Measurements from ENCODE around the gene CHIT1. TPM values are rescaled to one million over a fixed set of nuclear protein-coding genes. Genes with fewer than 3 reads are reported as not detected.
"Not testable (repeated sequence)": the region's sequence is repeated elsewhere in the genome, so short reads cannot be mapped to it uniquely, and the experiment has no call there.

CHIT1 gene
- total RNA-seq, 1 experiment from 2014 or later = not detected

GRCh38 chr1:203266140-203266539, 36.7 kb upstream of the CHIT1 start:
- not testable (repeated sequence) for DNase-seq (ENCODE audit: low spot score)

DNA sequence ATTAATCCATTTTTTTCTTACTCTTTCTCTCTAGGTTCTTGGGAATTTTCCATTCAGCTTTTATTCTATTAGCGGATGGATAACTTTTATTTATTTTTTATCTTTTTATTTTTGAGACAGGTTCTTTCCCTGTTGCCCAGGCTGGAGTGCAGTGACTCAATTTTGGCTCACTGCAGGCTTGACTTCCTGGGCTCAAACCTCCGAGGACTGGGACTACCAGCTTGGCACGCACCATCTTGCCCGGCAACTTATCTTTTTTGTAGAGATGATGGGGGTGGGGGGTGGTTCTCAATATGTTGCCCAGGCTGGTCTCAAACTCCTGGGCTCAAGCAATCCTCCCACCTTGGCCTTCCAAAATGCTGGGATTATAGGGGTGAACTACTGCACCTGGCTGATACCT, 36.1 kb upstream of the CHIT1 start:
- DNase-seq (ENCODE audit: low spot score) = no peak

GRCh38 chr1:203264052-203264501, 34.6 kb upstream of the CHIT1 start:
- no peak for DNase-seq (ENCODE audit: low spot score)

- DNase-seq (ENCODE audit: low spot score) = no peak
Measured at GRCh38 chr1:203263496-203263895, 34.0 kb upstream of the CHIT1 start.

DNA sequence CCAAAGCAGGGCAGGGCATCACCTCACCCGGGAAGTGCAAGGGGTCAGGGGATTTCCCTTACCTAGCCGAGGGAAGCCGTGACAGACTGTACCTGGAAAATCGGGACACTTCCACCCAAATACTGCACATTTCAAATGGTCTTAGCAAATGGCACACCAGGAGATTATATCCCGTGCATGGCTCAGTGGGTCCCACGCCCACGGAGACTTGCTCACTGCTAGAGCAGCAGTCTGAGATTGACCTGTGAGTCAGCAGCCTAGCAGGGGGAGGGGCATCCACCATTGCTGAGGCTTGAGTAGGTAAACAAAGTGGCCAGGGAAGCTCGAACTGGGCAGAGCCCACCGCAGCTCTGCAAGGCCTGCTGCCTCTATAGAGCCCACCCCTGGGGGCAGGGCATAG, 27.2 kb upstream of the CHIT1 start:
- not testable (repeated sequence) for DNase-seq (ENCODE audit: low spot score)

- DNase-seq (ENCODE audit: low spot score) = not testable (repeated sequence)
Measured at GRCh38 chr1:203254782-203255181, 25.3 kb upstream of the CHIT1 start.

- DNase-seq (ENCODE audit: low spot score) = no peak
Measured at GRCh38 chr1:203252678-203253077, 23.2 kb upstream of the CHIT1 start.

DNA sequence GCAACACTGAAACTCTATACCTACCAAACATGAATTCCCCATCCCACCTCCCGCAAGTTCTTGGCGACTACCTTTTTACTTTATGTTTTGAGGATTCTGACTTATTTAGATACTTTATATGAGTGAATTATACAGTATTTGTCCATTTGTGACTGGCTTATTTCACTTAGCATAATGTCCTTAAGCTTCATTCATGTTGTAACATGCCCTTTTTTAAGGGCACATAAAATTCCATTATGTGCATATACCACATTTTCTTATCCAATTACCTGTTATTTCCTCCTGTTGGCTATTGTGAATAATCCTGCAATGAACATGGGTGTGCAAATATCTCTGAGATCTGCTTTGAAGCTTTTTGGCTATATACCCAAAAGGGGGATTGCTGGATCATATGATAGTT, 22.0 kb upstream of the CHIT1 start:
- DNase-seq (ENCODE audit: low spot score) = no peak

GRCh38 chr1:203250911-203251310, 21.4 kb upstream of the CHIT1 start:
- DNase-seq (ENCODE audit: low spot score) = no peak

DNA sequence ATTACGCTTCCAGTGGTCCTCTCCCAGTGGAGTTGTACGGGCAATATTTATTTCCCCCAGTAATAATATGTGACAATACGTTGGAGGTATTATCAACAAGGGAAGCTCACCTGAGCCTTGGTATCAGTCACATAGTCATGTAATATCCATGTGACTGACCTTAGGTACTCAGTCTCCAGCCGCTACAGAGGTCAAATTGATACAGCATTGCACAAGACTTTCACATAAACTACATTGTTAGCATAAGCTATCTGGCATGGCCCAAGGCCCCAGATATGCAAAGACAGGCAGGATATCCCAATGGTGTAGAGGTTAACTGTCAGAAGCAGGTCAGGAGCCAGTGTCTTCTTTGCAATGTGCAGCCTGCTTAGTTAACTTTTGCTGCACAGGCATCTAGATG, 15.3 kb upstream of the CHIT1 start:
- no peak for DNase-seq (ENCODE audit: low spot score)

DNA sequence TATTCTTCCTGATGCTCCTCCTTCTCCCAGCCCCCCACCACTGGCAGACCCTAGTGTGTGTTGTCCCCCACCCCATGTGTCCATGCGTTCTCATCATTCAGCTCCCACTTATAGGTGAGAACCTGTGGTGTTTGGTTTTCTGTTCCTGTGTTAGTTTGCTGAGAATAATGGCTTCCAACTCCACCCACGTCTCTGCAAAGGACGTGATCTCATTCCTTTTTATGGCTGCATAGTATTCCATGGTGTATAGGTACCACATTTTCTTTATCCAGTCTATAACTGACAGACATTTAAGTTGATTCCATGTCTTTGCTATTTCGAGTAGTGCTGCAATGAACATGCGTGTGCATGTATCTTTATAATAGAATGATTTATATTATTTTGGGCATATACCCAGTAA, 12.2 kb upstream of the CHIT1 start:
- not testable (repeated sequence) for DNase-seq (ENCODE audit: low spot score)

DNA sequence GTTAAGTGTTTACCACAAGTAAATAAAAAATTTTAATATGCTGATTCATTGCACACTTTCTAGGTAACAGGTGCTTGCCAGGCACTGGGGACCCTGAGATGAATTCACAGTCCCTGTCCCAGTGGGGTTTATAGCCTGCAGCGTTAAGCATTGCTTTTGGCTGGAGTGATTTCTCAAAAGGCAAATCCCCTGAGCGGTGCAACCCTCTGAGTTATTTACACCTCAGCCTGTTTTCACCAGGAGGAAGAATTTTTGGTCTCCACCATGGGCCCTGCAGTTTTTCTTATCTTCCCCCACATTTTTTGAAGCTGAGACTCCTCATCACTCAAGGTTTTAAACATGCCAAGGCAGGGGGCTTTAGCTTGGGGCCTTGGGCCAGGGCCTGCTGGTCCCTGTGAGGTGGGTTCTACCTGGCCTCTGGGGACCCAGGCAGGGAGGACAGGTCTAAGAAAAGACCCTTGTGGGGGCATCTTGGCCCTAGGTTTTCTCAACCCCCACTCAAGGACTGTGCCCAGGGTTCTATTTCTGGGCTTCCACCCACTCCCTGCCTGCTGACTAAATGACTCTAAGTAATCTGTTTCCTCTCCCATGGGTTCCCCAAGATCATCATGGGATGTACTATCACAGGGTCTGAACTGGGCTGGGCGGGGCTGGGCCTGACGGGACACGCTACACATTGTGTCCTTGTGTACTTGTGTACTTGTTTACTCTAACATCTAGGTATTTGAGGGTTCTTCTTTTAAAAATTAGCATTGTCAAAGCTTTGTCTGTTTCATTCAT, 10.2 kb upstream of the CHIT1 start:
- DNase-seq (ENCODE audit: low spot score) = no peak

DNA sequence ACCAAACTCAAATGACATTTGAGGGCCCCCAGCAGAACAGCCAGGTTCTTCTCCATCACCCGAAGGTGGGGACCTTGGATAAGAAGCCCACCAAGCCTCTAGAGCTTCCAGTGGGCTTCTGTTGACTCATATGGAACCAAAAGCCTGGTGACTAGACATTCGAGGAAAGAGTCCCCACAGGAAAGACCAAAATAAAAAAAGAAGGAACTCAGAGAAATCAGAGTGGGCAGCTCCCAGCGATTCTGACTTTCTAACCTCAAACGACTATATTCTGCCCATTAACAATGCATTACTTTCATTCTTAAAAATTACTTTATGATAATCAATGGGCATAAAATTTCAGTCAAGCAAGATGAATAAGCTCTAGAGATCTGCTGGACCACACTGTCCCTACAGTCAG, 9.6 kb upstream of the CHIT1 start:
- no peak for DNase-seq (ENCODE audit: low spot score)

GRCh38 chr1:203238535-203238934, 9.1 kb upstream of the CHIT1 start:
- no peak for DNase-seq (ENCODE audit: low spot score)

- DNase-seq (ENCODE audit: low spot score) = not testable (repeated sequence)
Measured at GRCh38 chr1:203234901-203235300, 5.4 kb upstream of the CHIT1 start.

GRCh38 chr1:203228670-203229069, 803 bp downstream of the CHIT1 start:
- DNase-seq (ENCODE audit: low spot score) = no peak

- DNase-seq (ENCODE audit: low spot score) = no peak
Measured at GRCh38 chr1:203227371-203228083, 1.9 kb downstream of the CHIT1 start.

GRCh38 chr1:203225071-203225470, 4.4 kb downstream of the CHIT1 start:
- DNase-seq (ENCODE audit: low spot score) = no peak

- DNase-seq (ENCODE audit: low spot score) = no peak
Measured at GRCh38 chr1:203223012-203223775, 6.3 kb downstream of the CHIT1 start.

DNA sequence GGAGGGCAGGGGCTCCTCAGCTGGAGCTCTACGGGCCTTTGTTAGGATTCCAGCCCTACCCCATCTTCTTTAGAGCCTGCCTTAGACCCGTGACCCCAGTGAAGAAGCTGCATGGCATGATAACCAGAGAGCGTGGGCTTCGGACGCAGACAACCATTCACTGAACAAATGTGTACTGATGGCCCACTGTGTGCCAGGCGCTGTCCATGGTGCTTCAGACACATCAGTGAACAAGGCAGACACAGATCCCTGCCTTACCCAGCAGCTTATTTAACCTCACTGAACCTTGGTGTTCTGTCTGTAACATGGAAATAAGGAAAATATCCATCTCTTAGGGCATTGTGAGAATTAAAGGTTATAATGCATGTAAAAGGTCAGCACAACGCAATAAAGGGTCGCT, 9.5 kb downstream of the CHIT1 start:
- no peak for DNase-seq (ENCODE audit: low spot score)

DNA sequence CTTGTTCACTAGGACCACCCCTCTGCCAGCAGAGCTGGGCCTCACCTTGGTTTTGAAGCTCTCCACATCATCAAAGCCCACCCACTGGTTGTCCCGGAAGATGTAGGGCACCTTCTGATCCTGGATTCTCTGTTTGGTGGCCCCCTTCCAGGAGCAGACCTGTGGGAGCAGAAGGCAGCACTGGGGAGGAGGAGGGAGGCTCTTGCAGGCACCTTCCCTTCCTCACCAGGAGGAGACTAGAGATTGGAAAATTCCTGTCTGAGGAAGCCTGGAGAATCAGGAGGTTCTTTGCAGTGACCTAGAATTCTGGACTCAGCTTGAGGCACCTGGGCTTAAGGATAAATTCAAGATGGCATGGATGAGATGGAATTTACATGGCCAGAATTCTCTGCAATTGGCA, 10.3 kb downstream of the CHIT1 start:
- no peak for DNase-seq (ENCODE audit: low spot score)

DNA sequence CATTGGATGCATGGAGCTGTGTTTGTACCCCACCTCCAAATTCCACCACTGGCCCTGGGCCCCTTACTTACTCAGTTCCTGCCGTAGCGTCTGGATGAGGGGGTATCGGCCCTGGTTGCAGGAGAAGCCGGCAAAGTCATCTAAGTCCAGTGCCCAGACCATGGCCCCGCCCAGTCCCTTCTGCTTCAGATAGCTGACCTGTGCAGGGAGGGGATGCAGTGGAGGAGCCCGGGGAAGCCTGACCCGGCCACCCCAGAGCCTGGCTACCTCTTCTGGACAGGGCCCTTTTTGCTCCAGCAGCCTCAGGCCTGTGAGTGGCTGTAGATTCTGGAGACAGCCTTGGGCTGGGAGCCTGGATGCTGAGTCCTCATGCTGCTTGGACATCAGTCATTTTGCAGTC, 11.8 kb downstream of the CHIT1 start:
- DNase-seq (ENCODE audit: low spot score) = no peak

Measured in HT-29 (cell line).